ENCODE results near the gene AFF3. TPM values are rescaled to one million over a fixed set of nuclear protein-coding genes. Genes with fewer than 3 reads are reported as not detected.
A peak's percentile ranks its signal among the peaks of the same experiment; 100 is the strongest.

Gene AFF3
- total RNA-seq, 1 donor from 2014 or later, result 25.6 TPM

GRCh38 chr2:99554238-99554637, 588.2 kb downstream of the AFF3 start:
- no peak for DNase-seq (ENCODE audit: low spot score)

- DNase-seq (ENCODE audit: low spot score), result no peak
Observed at GRCh38 chr2:99552529-99552928, 589.9 kb downstream of the AFF3 start.

GRCh38 chr2:99550368-99550767, 592.0 kb downstream of the AFF3 start:
- DNase-seq (ENCODE audit: low spot score), result no peak

GRCh38 chr2:99545604-99546003, 596.8 kb downstream of the AFF3 start:
- DNase-seq (ENCODE audit: low spot score), result no peak

GRCh38 chr2:99545066-99545465, 597.3 kb downstream of the AFF3 start:
- no peak for DNase-seq (ENCODE audit: low spot score)

- no peak for DNase-seq (ENCODE audit: low spot score)
Observed at GRCh38 chr2:99544608-99545007, 597.8 kb downstream of the AFF3 start.

GRCh38 chr2:99543247-99543646, 599.1 kb downstream of the AFF3 start:
- DNase-seq (ENCODE audit: low spot score), result no peak

- no peak for DNase-seq (ENCODE audit: low spot score)
Observed at GRCh38 chr2:99537910-99538485, 604.4 kb downstream of the AFF3 start.

GRCh38 chr2:99524056-99524455, 618.3 kb downstream of the AFF3 start:
- no peak for DNase-seq (ENCODE audit: low spot score)

- no peak for DNase-seq (ENCODE audit: low spot score)
Observed at GRCh38 chr2:99522157-99522556, 620.2 kb downstream of the AFF3 start.

GRCh38 chr2:99520813-99521212, 621.6 kb downstream of the AFF3 start:
- DNase-seq (ENCODE audit: low spot score), result no peak

- no peak for DNase-seq (ENCODE audit: low spot score)
Observed at GRCh38 chr2:99520195-99520594, 622.2 kb downstream of the AFF3 start.

GRCh38 chr2:99514357-99514756, 628.0 kb downstream of the AFF3 start:
- no peak for DNase-seq (ENCODE audit: low spot score)

- no peak for DNase-seq (ENCODE audit: low spot score)
Observed at GRCh38 chr2:99512181-99512591, 630.2 kb downstream of the AFF3 start.

- no peak for DNase-seq (ENCODE audit: low spot score)
Observed at GRCh38 chr2:99509387-99509786, 633.0 kb downstream of the AFF3 start.

GRCh38 chr2:99507937-99508818, 634.2 kb downstream of the AFF3 start:
- no peak for DNase-seq (ENCODE audit: low spot score)

- DNase-seq (ENCODE audit: low spot score), result no peak
Observed at GRCh38 chr2:99504844-99505584, 637.4 kb downstream of the AFF3 start.

GRCh38 chr2:99503662-99504416, 638.6 kb downstream of the AFF3 start:
- DNase-seq (ENCODE audit: low spot score), result peak; percentile 14

GRCh38 chr2:99496021-99496420, 646.4 kb downstream of the AFF3 start:
- DNase-seq (ENCODE audit: low spot score), result no peak
